HepG2 (cell line): ENCODE data around the gene TMEM38A. TPM values are rescaled to one million over a fixed set of nuclear protein-coding genes. Genes with fewer than 3 reads are reported as not detected.

Source experiments
- BATF2 ChIP-seq: sonication (generic); formaldehyde crosslinking; IDR thresholded peaks from 2 replicates; pipeline ENCODE4 v1.8.0; 2022; ENCODE audit warnings: mild to moderate bottlenecking, missing genetic modification reagents, moderate library complexity
- CSRNP2 ChIP-seq: sonication (generic); formaldehyde crosslinking; conservative IDR thresholded peaks from 2 replicates; pipeline ENCODE4 v1.8.0; 2022; ENCODE audit warnings: low read depth, missing genetic modification reagents
- CTCF ChIP-seq: sonication (generic); formaldehyde crosslinking; IDR thresholded peaks from 2 replicates; pipeline ENCODE4 v1.5.0; 2020; ENCODE audit warnings: mild to moderate bottlenecking, missing genetic modification reagents, moderate library complexity
- FOSL2 ChIP-seq: sonication (generic); formaldehyde crosslinking; IDR thresholded peaks from 2 replicates; pipeline ENCODE4 v1.4.0; 2020; ENCODE audit warnings: missing genetic modification reagents
- HDAC2 ChIP-seq: sonication (generic); formaldehyde crosslinking; IDR thresholded peaks from 2 replicates; pipeline ENCODE4 v1.4.0; 2020; ENCODE audit warnings: missing genetic modification reagents
- PRPF4 ChIP-seq: fragments of 200-400 bp; formaldehyde crosslinking; IDR thresholded peaks from 2 replicates; pipeline ENCODE4 v1.6.1; 2016; ENCODE audit warnings: low read length, low read depth; ENCODE audit not compliant: poor library complexity, severe bottlenecking
- SMAD3 ChIP-seq: sonication (generic); formaldehyde crosslinking; IDR thresholded peaks from 2 replicates; pipeline ENCODE4 v1.4.0; 2020; ENCODE audit warnings: missing genetic modification reagents
- ZBTB10 ChIP-seq: sonication (generic); formaldehyde crosslinking; IDR thresholded peaks from 2 replicates; pipeline ENCODE4 v1.4.0; 2020; ENCODE audit warnings: missing genetic modification reagents, borderline replicate concordance
- ZHX2 ChIP-seq, 2 experiments: sonication (generic) in 1 of 2; formaldehyde crosslinking in 1 of 2; IDR thresholded peaks; 2 replicates each; pipeline versions ENCODE4 v1.6.1 to v1.9.0; 2014 to 2022; ENCODE audit warnings: antibody characterized with exemption in 1 of 2, borderline replicate concordance in 1 of 2, inconsistent platforms in 1 of 2, low read depth in 1 of 2, missing genetic modification reagents in 1 of 2
- ZNF205 ChIP-seq: IDR thresholded peaks from 2 replicates; pipeline ENCODE4 v1.6.1; 2018; ENCODE audit warnings: missing biosample characterization, missing genetic modification reagents
- ZNF704 ChIP-seq: sonication (generic); formaldehyde crosslinking; IDR thresholded peaks from 2 replicates; pipeline ENCODE4 v1.8.1; 2023; ENCODE audit warnings: mild to moderate bottlenecking, inconsistent platforms, moderate library complexity, missing genetic modification reagents, borderline replicate concordance
- ZNF816 ChIP-seq: sonication (generic); formaldehyde crosslinking; IDR thresholded peaks from 2 replicates; pipeline ENCODE4 v1.8.0; 2022; ENCODE audit warnings: missing genetic modification reagents, mild to moderate bottlenecking, borderline replicate concordance
- polyA plus RNA-seq, 8 experiments: library from polyadenylated mRNA; depleted of rRNA in 3 of 8; stranded (reverse) in 7 of 8; unstranded in 1 of 8; fragments of >200 nt; fragmentation: Illumina TruSeq in 4 of 8; extraction: Trizol in 4 of 8; gene quantifications; 2 replicates each; pipeline versions ENCODE4 v1.2.1 to v1.2.3, GENCODE V29; 2011 to 2016; ENCODE audit warnings: low read depth in 4 of 8, missing spikeins in 1 of 8, mixed read lengths in 1 of 8; ENCODE audit not compliant: insufficient read depth in 1 of 8
- total RNA-seq, 5 experiments: library from RNA; depleted of rRNA; stranded (reverse); fragments of >200 nt; fragmentation: Illumina TruSeq; extraction: Trizol; gene quantifications; 2 replicates each; pipeline ENCODE4 v1.2.3, GENCODE V29; 2016; ENCODE audit warnings: low read depth in 1 of 5

The TMEM38A gene
- total and polyA plus RNA-seq, 2 of the 13 experiments (the other 11 are each of a cell fraction or from before 2014, with no cell fraction given) = 4.8 to 6.8 TPM

- TF ChIP-seq BATF2 (CRISPR knock-in tag) (no peak), HDAC2 (CRISPR knock-in tag) (peak; percentile 79; the same call in 1 of the 2 replicates), CSRNP2 (no peak), FOSL2 (peak; percentile 13; the same call in 1 of the 2 replicates), PRPF4 (no peak), ZNF816 (CRISPR knock-in tag) (0 out of 2 replicates have a peak, but pooled peaks have one; percentile 76), ZHX2 (IDR thresholded peaks at IDR 0.05; ENCODE audit: low read depth) (0 out of 2 replicates have a peak, but pooled peaks have one; percentile 45), ZHX2 (CRISPR knock-in tag; IDR thresholded peaks at IDR 0.05; ENCODE audit: borderline replicate concordance) (no peak), SMAD3 (peak; percentile 36; the same call in 1 of the 2 replicates), CTCF (peak; percentile 91), ZNF704 (CRISPR knock-in tag) (peak; percentile 93; the same call in 1 of the 2 replicates), ZNF205 (peak; percentile 70), ZBTB10 (CRISPR knock-in tag) (peak; percentile 92)
Measured at GRCh38 chr19:16659832-16660708, 869 bp upstream of the TMEM38A start, which contains the start of gene SMIM7 (continued).
